ENCODE results near the gene PTMS.
"Not testable (repeated sequence)": the region's sequence is repeated elsewhere in the genome, so short reads cannot be mapped to it uniquely, and the experiment has no call there.

DNA sequence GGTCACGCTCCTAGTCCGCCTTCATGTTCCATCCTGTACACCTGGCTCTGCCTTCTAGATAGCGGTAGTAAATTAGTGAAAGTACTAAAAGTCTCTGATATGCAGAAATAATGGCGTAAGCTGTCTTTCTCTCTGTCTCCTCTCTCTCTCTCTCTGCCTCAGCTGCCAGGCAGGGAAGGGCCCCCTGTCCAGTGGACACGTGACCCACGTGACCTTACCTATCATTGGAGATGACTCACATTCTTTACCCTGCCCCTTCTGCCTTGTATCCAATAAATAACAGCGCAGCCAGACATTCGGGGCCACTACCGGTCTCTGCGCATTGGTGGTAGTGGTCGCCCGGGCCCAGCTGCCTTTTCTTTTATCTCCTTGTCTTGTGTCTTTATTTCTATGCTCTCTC lies 24.1 kb upstream of the PTMS start:
- TF ChIP-seq, protein P1, sequence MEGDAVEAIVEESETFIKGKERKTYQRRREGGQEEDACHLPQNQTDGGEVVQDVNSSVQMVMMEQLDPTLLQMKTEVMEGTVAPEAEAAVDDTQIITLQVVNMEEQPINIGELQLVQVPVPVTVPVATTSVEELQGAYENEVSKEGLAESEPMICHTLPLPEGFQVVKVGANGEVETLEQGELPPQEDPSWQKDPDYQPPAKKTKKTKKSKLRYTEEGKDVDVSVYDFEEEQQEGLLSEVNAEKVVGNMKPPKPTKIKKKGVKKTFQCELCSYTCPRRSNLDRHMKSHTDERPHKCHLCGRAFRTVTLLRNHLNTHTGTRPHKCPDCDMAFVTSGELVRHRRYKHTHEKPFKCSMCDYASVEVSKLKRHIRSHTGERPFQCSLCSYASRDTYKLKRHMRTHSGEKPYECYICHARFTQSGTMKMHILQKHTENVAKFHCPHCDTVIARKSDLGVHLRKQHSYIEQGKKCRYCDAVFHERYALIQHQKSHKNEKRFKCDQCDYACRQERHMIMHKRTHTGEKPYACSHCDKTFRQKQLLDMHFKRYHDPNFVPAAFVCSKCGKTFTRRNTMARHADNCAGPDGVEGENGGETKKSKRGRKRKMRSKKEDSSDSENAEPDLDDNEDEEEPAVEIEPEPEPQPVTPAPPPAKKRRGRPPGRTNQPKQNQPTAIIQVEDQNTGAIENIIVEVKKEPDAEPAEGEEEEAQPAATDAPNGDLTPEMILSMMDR (conservative IDR thresholded peaks at IDR 0.05; ENCODE audit: low read length): not testable (repeated sequence)
- not testable (repeated sequence) for TF ChIP-seq EZH2phosphoT487 (IDR thresholded peaks at IDR 0.05; ENCODE audit: borderline replicate concordance, low read depth, low read length)
